GM12878 (cell line): Measurements from ENCODE around the gene PPFIA3. TPM values are rescaled to one million over a fixed set of nuclear protein-coding genes. Genes with fewer than 3 reads are reported as not detected.
A peak's percentile ranks its signal among the peaks of the same experiment; 100 is the strongest.

Experiments
- ATAC-seq: fragments of 200-7000 bp; cut with Tn5 transposase; 3 replicates; pipeline ENCODE4 v1.9.1; 2020; ENCODE audit warnings: mild to moderate bottlenecking, moderate library complexity
- BruUV-seq: library from RNA; stranded (reverse); fragments of 400-500 nt; replicated peaks from 2 replicates; lab custom pipeline; 2021; lab: Mats Ljungman, UMichigan
- CTCF ChIA-PET: fragments of 300-600 bp; sonication (Branson Sonifier 250); formaldehyde crosslinking; extraction: SDS; loops from one replicate; lab custom pipeline; 2021; ENCODE audit warnings: inconsistent platforms; lab: Yijun Ruan, JAX
- POLR2A ChIA-PET: fragments of 350-600 bp; formaldehyde crosslinking; extraction: SDS; loops from one replicate; lab custom pipeline; 2021; ENCODE audit warnings: inconsistent platforms; lab: Charles Lee
- RAD21 ChIA-PET: fragments of 300-600 bp; sonication (Branson Sonifier 250); formaldehyde crosslinking; loops from one replicate; lab custom pipeline; 2023; ENCODE audit warnings: antibody characterized with exemption; ENCODE audit not compliant: unreplicated experiment; lab: Charles Lee
- SMC1A ChIA-PET: fragments of 300-600 bp; sonication (Branson Sonifier 250); formaldehyde crosslinking; loops from one replicate; lab custom pipeline; 2023; ENCODE audit not compliant: unreplicated experiment, uncharacterized antibody; lab: Charles Lee
- DNase-seq: peaks from one replicate; pipeline ENCODE4 v3.0.0-alpha.2; 2011; ENCODE audit warnings: low read depth, low spot score
- FAIRE-seq: peaks from 3 replicates; lab custom pipeline; 2011; peaks lifted over from hg19 to GRCh38; lab: Jason Lieb, UNC
- H2AFZ ChIP-seq: 2 replicates; pipeline ENCODE4 v1.6.0; 2011; ENCODE audit warnings: low read depth, low read length, control low read depth; ENCODE audit not compliant: control insufficient read depth
- H3K27ac ChIP-seq: 2 replicates; pipeline ENCODE4 v1.5.1; 2011; ENCODE audit warnings: control low read depth; ENCODE audit not compliant: control insufficient read depth, insufficient read depth
- H3K27me3 ChIP-seq, 2 experiments: replicated peaks in 1 of 2; 2 replicates each; pipeline versions ENCODE4 v1.6.0 to v1.6.1; 2011; ENCODE audit warnings: low read length in 1 of 2; ENCODE audit not compliant: control insufficient read depth in 2 of 2, insufficient read depth in 2 of 2
- H3K36me3 ChIP-seq, 2 experiments: 2 replicates each; pipeline ENCODE4 v1.5.1; 2011; ENCODE audit warnings: low read length in 1 of 2; ENCODE audit not compliant: control insufficient read depth in 2 of 2, insufficient read depth in 2 of 2
- H3K4me1 ChIP-seq: 2 replicates; pipeline ENCODE4 v1.6.1; 2011; ENCODE audit warnings: mild to moderate bottlenecking, low read length, moderate library complexity, mixed read lengths; ENCODE audit not compliant: control insufficient read depth, insufficient read depth
- H3K4me2 ChIP-seq: 2 replicates; pipeline ENCODE4 v1.6.0; 2011; ENCODE audit warnings: control low read depth; ENCODE audit not compliant: control insufficient read depth, insufficient read depth
- H3K4me3 ChIP-seq: fragments of 200-600 bp; sonication (generic); 2 replicates; pipeline ENCODE4 v1.5.1; 2016
- H3K79me2 ChIP-seq: 2 replicates; pipeline ENCODE4 v1.6.0; 2011; ENCODE audit warnings: low read length; ENCODE audit not compliant: control insufficient read depth, insufficient read depth
- H3K9ac ChIP-seq: 2 replicates; pipeline ENCODE4 v1.8.0; 2011; ENCODE audit warnings: low read length, control low read depth, mixed read lengths; ENCODE audit not compliant: control insufficient read depth, insufficient read depth
- H3K9me3 ChIP-seq: replicated peaks from 3 replicates; pipeline ENCODE4 v1.5.1; 2011; ENCODE audit warnings: mild to moderate bottlenecking, low read length; ENCODE audit not compliant: control insufficient read depth, insufficient read depth
- H4K20me1 ChIP-seq: 2 replicates; pipeline ENCODE4 v1.6.0; 2011; ENCODE audit not compliant: control insufficient read depth, insufficient read depth
- CBFB ChIP-seq: IDR thresholded peaks from 2 replicates; pipeline ENCODE4 v1.6.1; 2016; ENCODE audit warnings: antibody characterized with exemption, low read depth
- E4F1 ChIP-seq: fragments of 450-650 bp; IDR thresholded peaks from 2 replicates; pipeline ENCODE4 v1.6.1; 2018; ENCODE audit warnings: borderline replicate concordance, mild to moderate bottlenecking; ENCODE audit not compliant: partially characterized antibody
- EZH2 ChIP-seq: IDR thresholded peaks from 2 replicates; pipeline ENCODE4 v1.6.1; 2012; ENCODE audit warnings: low read depth, mild to moderate bottlenecking, control low read depth, inconsistent platforms, low read length, borderline replicate concordance; ENCODE audit not compliant: control insufficient read depth
- POLR2A ChIP-seq: IDR thresholded peaks from 2 replicates; pipeline ENCODE4 v1.6.1; 2011; ENCODE audit warnings: low read depth, mild to moderate bottlenecking, low read length
- WGBS: methylation state at CpG from one replicate; pipeline ENCODE4 v1.1.6; 2016; ENCODE audit warnings: low lambda C conversion rate; ENCODE audit not compliant: insufficient replicate concordance, insufficient coverage; ENCODE audit errors: missing lambda C conversion rate; 5-methylcytosine and 5-hydroxymethylcytosine counted together
- in situ Hi-C: fragments of 300-500 bp; cut with MboI; formaldehyde crosslinking; loops from 9 replicates; pipeline ENCODE4 v1.14.3; 2018; ENCODE audit warnings: mixed read lengths
- intact Hi-C: fragments of 100-400 bp; cut with micrococcal nuclease; formaldehyde crosslinking; loops from one replicate; pipeline ENCODE4 v1.14.2; 2022; ENCODE audit not compliant: unreplicated experiment
- polyA plus RNA-seq, 11 experiments: library from polyadenylated mRNA; depleted of rRNA in 4 of 11; unstranded in 6 of 11; stranded (reverse) in 5 of 11; fragments of >200 nt; fragmentation: Nextera tagmentation in 4 of 11; fragmentation: Illumina TruSeq in 1 of 11; extraction: Ambion mirVana in 4 of 11; extraction: Trizol in 1 of 11; gene quantifications; 1 replicate in 1 of 11; 2 replicates in 10 of 11; pipeline versions ENCODE4 v1.2.1 to v1.2.3, GENCODE V29; 2011 to 2016; ENCODE audit warnings: inconsistent platforms in 2 of 11, missing spikeins in 2 of 11, low read depth in 1 of 11
- total RNA-seq, 4 experiments: library from RNA; depleted of rRNA in 3 of 4; stranded (reverse); fragments of >200 nt in 3 of 4; fragmentation: Illumina TruSeq in 1 of 4; extraction: Trizol in 1 of 4; gene quantifications; 2 replicates each; pipeline versions ENCODE4 v1.2.1 to v1.2.3, GENCODE V29; 2013 to 2021

The PPFIA3 gene
- total and polyA plus RNA-seq, 10 of the 15 experiments (the other 5 are each of a cell fraction or from before 2014, with no cell fraction given): 0.11 to 1.7 (median 0.73) TPM; not detected in 3

GRCh38 chr19:49103331-49104085, 15.8 kb upstream of the PPFIA3 start:
- no peak overlapping the region for H3K9ac ChIP-seq
- in situ Hi-C loops (no loop called here), intact Hi-C loops (no loop called here)
- SMC1A ChIA-PET: interaction anchor here (0.6 kb wide), 1 partner anchor 114 kb away, joined by 3 read pairs; no protein-coding TSS in a partner anchor
- H3K9me3 ChIP-seq: no peaks in the 10 kb centered on the region
- RAD21 ChIA-PET: no interaction called here
- no peak overlapping the region for H2AFZ ChIP-seq
- H3K27me3 ChIP-seq: no peaks in the 10 kb centered on the region
- no peak overlapping the region for H3K27ac ChIP-seq
- CTCF ChIA-PET: interaction anchor here (1.4 kb wide), 1 partner anchor 95 kb away, joined by 5 read pairs; no protein-coding TSS in a partner anchor
- no peak overlapping the region for H3K4me2 ChIP-seq
- POLR2A ChIA-PET: no interaction called here
- peaks cover 13 to 60% of the 10 kb centered on the region in 2 experiments for H3K36me3 ChIP-seq
- no peak for ATAC-seq
- H3K4me1 ChIP-seq: no peaks in the 10 kb centered on the region
- H3K79me2 ChIP-seq: no peaks in the 10 kb centered on the region; the same call in 1 of the 2 replicates
- TSS peak; percentile 15 for BruUV-seq
- FAIRE-seq: no peak
- no peaks in the 10 kb centered on the region for H4K20me1 ChIP-seq
- 86% methylated on average over 24 of the region's 33 CpGs for WGBS
- no peak overlapping the region for H3K4me3 ChIP-seq
- TF ChIP-seq POLR2A (peak; percentile 7; the same call in 1 of the 2 replicates), E4F1 (no peak), EZH2 (no peak), CBFB (no peak)
- no peak for DNase-seq
